ENCODE data around the gene FGF7.

The FGF7 gene

DNA sequence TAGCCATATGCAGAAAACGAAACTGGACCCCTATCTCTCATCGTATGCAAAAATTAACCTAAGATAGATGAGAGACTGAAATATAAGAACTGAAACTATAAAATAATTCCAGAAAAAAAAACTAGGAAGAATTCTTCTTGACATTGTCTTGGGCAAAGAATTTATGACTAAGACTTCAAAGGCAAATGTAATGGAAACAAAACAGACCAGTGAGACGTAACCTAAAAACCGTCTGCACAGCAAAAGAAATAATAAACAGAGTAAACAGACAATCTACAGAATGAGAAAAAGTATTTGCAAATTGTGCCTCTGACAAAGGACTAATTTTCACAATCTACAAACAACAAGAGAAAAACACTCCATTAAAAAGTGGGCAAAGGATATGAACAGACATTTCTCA lies 105.2 kb downstream of the FGF7 start:
- H3K9ac ChIP-seq (ENCODE audit: low read length), result no peak overlapping the region
- TF ChIP-seq, protein P1, sequence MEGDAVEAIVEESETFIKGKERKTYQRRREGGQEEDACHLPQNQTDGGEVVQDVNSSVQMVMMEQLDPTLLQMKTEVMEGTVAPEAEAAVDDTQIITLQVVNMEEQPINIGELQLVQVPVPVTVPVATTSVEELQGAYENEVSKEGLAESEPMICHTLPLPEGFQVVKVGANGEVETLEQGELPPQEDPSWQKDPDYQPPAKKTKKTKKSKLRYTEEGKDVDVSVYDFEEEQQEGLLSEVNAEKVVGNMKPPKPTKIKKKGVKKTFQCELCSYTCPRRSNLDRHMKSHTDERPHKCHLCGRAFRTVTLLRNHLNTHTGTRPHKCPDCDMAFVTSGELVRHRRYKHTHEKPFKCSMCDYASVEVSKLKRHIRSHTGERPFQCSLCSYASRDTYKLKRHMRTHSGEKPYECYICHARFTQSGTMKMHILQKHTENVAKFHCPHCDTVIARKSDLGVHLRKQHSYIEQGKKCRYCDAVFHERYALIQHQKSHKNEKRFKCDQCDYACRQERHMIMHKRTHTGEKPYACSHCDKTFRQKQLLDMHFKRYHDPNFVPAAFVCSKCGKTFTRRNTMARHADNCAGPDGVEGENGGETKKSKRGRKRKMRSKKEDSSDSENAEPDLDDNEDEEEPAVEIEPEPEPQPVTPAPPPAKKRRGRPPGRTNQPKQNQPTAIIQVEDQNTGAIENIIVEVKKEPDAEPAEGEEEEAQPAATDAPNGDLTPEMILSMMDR (IDR thresholded peaks at IDR 0.05; ENCODE audit: low read length), result no peak
- no peak for TF ChIP-seq EZH2 (optimal IDR thresholded peaks at IDR 0.05; ENCODE audit: low read depth, low read length)
- no peak for TF ChIP-seq EZH2phosphoT487 (IDR thresholded peaks at IDR 0.05; ENCODE audit: low read length)

DNA sequence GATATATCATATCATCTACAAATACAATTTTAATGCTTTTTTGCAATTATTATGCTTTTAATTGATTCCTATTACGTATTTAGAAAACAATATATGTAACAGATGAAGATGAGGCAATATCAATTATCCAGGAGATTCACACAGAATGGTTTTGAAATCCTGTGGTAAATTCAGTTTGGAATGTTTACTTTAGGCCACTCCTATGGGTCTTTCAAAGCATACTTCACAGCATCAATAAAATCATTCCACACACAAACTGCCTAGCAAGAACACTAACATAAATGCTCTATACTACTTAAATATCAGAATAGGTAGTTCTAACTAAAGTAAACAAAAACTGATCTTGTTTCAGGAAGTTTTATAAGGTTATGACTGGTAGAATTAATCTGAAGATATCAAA lies 107.0 kb downstream of the FGF7 start:
- H4K20me1 ChIP-seq (ENCODE audit: insufficient read depth, low read length), result no peaks in the 10 kb centered on the region
- H3K9me2 ChIP-seq (replicated peaks; ENCODE audit: insufficient read depth, low read length), result no peaks in the 10 kb centered on the region
- no peaks in the 10 kb centered on the region for H3F3A ChIP-seq (ENCODE audit: insufficient read depth, low read length)
- no peak overlapping the region for H2AFZ ChIP-seq (ENCODE audit: low read length)
- no peak for DNase-seq
- H3K9ac ChIP-seq (ENCODE audit: low read length), result no peak overlapping the region
- no peak overlapping the region for H3K4me2 ChIP-seq (ENCODE audit: low read depth, low read length)
- no peaks in the 10 kb centered on the region for H3K79me2 ChIP-seq (ENCODE audit: low read length)
- H3K4me1 ChIP-seq (ENCODE audit: low read length), result no peaks in the 10 kb centered on the region
- no peak for TF ChIP-seq EZH2 (optimal IDR thresholded peaks at IDR 0.05; ENCODE audit: low read depth, low read length)
- TF ChIP-seq, protein P1 (IDR thresholded peaks at IDR 0.05; ENCODE audit: low read length), result no peak
- TF ChIP-seq EZH2phosphoT487 (IDR thresholded peaks at IDR 0.05; ENCODE audit: low read length), result no peak
- 0 out of 2 replicates have a peak, but pooled peaks cover 2% of the 10 kb centered on the region for H3K9me3 ChIP-seq (replicated peaks; ENCODE audit: insufficient read depth, low read length)
- H3K36me3 ChIP-seq (replicated peaks; ENCODE audit: insufficient read depth, low read length), result no peaks in the 10 kb centered on the region
- no peak overlapping the region for H3K4me3 ChIP-seq (ENCODE audit: low read length)
- no peaks in the 10 kb centered on the region for H3K27me3 ChIP-seq (replicated peaks; ENCODE audit: insufficient read depth, low read length)
- no peak overlapping the region for H3K27ac ChIP-seq (ENCODE audit: low read length)

More for the DNA sequence above, 105.2 kb downstream of the FGF7 start:
- no peak for DNase-seq
- no peaks in the 10 kb centered on the region for H3K9me3 ChIP-seq (replicated peaks; ENCODE audit: insufficient read depth, low read length)
- H3K79me2 ChIP-seq (ENCODE audit: low read length), result no peaks in the 10 kb centered on the region
- H3K27me3 ChIP-seq (replicated peaks; ENCODE audit: insufficient read depth, low read length), result no peaks in the 10 kb centered on the region
- H3K4me1 ChIP-seq (ENCODE audit: low read length), result no peaks in the 10 kb centered on the region
- H3K9me2 ChIP-seq (replicated peaks; ENCODE audit: insufficient read depth, low read length), result no peaks in the 10 kb centered on the region
- H4K20me1 ChIP-seq (ENCODE audit: insufficient read depth, low read length), result no peaks in the 10 kb centered on the region
- H3F3A ChIP-seq (ENCODE audit: insufficient read depth, low read length), result no peaks in the 10 kb centered on the region
- H3K27ac ChIP-seq (ENCODE audit: low read length), result no peak overlapping the region
- no peak overlapping the region for H3K4me2 ChIP-seq (ENCODE audit: low read depth, low read length)
- no peak overlapping the region for H3K4me3 ChIP-seq (ENCODE audit: low read length)
- no peaks in the 10 kb centered on the region for H3K36me3 ChIP-seq (replicated peaks; ENCODE audit: insufficient read depth, low read length)
- H2AFZ ChIP-seq (ENCODE audit: low read length), result no peak overlapping the region

Data from MM.1S (cell line).